ENCODE data around the gene ZBTB7C.

GRCh38 chr18:48116873-48117630, 292.1 kb downstream of the ZBTB7C start:
- no peak for TF ChIP-seq TAF1 (IDR thresholded peaks at IDR 0.05; ENCODE audit: borderline replicate concordance, insufficient read depth, low read length)
- no peak for TF ChIP-seq POLR2AphosphoS5 (IDR thresholded peaks at IDR 0.05; ENCODE audit: low read depth, low read length)
- TF ChIP-seq REST (IDR thresholded peaks at IDR 0.05; ENCODE audit: insufficient read depth in 1 of 2, low read depth in 2 of 2, low read length in 2 of 2) = no peak
- TF ChIP-seq SIN3A (IDR thresholded peaks at IDR 0.05; ENCODE audit: borderline replicate concordance, insufficient read depth, low read length) = no peak
- no peak for TF ChIP-seq FOXP2 (optimal IDR thresholded peaks at IDR 0.05; ENCODE audit: borderline replicate concordance, extremely low read depth, extremely low read length, insufficient read depth)
